OCI-LY7 (cell line): ENCODE measurements around the gene VASH1. TPM values are rescaled to one million over a fixed set of nuclear protein-coding genes. Genes with fewer than 3 reads are reported as not detected.
A peak's percentile ranks its signal among the peaks of the same experiment; 100 is the strongest.

Experiments used
- BruUV-seq: library from RNA; stranded (reverse); fragments of 400-500 nt; replicated peaks from 2 replicates; lab custom pipeline; 2021; lab: Mats Ljungman, UMichigan
- CTCF ChIA-PET: fragments of 300-600 bp; sonication (Branson Sonifier 250); formaldehyde crosslinking; loops from one replicate; lab custom pipeline; 2022; ENCODE audit warnings: antibody characterized with exemption; ENCODE audit not compliant: unreplicated experiment; lab: Charles Lee
- POLR2A ChIA-PET: fragments of 300-600 bp; sonication (Branson Sonifier 250); formaldehyde crosslinking; loops from one replicate; lab custom pipeline; 2022; ENCODE audit warnings: antibody characterized with exemption; lab: Charles Lee
- DNase-seq: peaks from one replicate; pipeline ENCODE4 v3.0.0-alpha.2; 2015; ENCODE audit warnings: low spot score
- H2AFZ ChIP-seq: fragments of 200-600 bp; sonication (generic), shearing (Covaris generic); 2 replicates; pipeline ENCODE4 v1.6.1; 2014; ENCODE audit warnings: mild to moderate bottlenecking, antibody characterized with exemption, low read length, moderate library complexity
- H3K27ac ChIP-seq: fragments of 200-600 bp; sonication (generic); 2 replicates; pipeline ENCODE4 v1.5.1; 2014; ENCODE audit warnings: mixed run types, low read depth, mild to moderate bottlenecking, moderate library complexity, low read length, inconsistent platforms; ENCODE audit not compliant: poor library complexity, severe bottlenecking
- H3K36me3 ChIP-seq: fragments of 200-600 bp; sonication (generic); 2 replicates; pipeline ENCODE4 v1.6.1; 2014; ENCODE audit warnings: mild to moderate bottlenecking, antibody characterized with exemption, low read length, moderate library complexity, mixed read lengths; ENCODE audit not compliant: insufficient read depth
- H3K4me1 ChIP-seq: fragments of 200-600 bp; sonication (generic); 2 replicates; pipeline ENCODE4 v1.5.1; 2014; ENCODE audit warnings: mild to moderate bottlenecking, low read length; ENCODE audit not compliant: insufficient read depth, poor library complexity, severe bottlenecking
- H3K4me2 ChIP-seq: fragments of 200-600 bp; sonication (generic); 2 replicates; pipeline ENCODE4 v1.6.1; 2014; ENCODE audit warnings: mild to moderate bottlenecking, low read length
- H3K4me3 ChIP-seq: fragments of 200-600 bp; sonication (generic); 2 replicates; pipeline ENCODE4 v1.5.1; 2014; ENCODE audit warnings: mild to moderate bottlenecking, low read depth, low read length; ENCODE audit not compliant: poor library complexity, severe bottlenecking
- H3K79me2 ChIP-seq: fragments of 200-600 bp; sonication (generic); 2 replicates; pipeline ENCODE4 v1.6.1; 2016; ENCODE audit warnings: low read depth, mild to moderate bottlenecking, low read length, moderate library complexity, mixed read lengths; ENCODE audit not compliant: insufficient read depth
- H3K9me2 ChIP-seq: fragments of 200-600 bp; sonication (generic); 2 replicates; pipeline ENCODE4 v1.6.1; 2016; ENCODE audit warnings: mild to moderate bottlenecking, low read length, mixed read lengths; ENCODE audit not compliant: insufficient read depth
- H3K9me3 ChIP-seq: fragments of 200-600 bp; sonication (generic); 2 replicates; pipeline ENCODE4 v1.6.1; 2014; ENCODE audit warnings: mild to moderate bottlenecking, mixed run types, low read length, mixed read lengths
- H4K20me1 ChIP-seq: fragments of 200-600 bp; sonication (generic); 2 replicates; pipeline ENCODE4 v1.6.1; 2014; ENCODE audit warnings: mild to moderate bottlenecking, antibody characterized with exemption, low read length, moderate library complexity, mixed read lengths; ENCODE audit not compliant: insufficient read depth
- CTCF ChIP-seq: fragments of 200-600 bp; sonication (generic); conservative IDR thresholded peaks from 2 replicates; pipeline ENCODE4 v1.5.1; 2014; ENCODE audit warnings: mild to moderate bottlenecking, antibody characterized with exemption, low read length, moderate library complexity, mixed read lengths
- EZH2phosphoT487 ChIP-seq: fragments of 200-600 bp; sonication (generic); IDR thresholded peaks from 2 replicates; pipeline ENCODE4 v1.6.1; 2018; ENCODE audit warnings: low read depth, borderline replicate concordance, mild to moderate bottlenecking, mixed run types, antibody characterized with exemption, low read length, moderate library complexity, mixed read lengths
- intact Hi-C: fragments of 100-400 bp; cut with micrococcal nuclease; formaldehyde crosslinking; loops from one replicate; pipeline ENCODE4 v1.10.0; 2022; ENCODE audit not compliant: unreplicated experiment
- total RNA-seq, 2 experiments: library from RNA; depleted of rRNA in 1 of 2; stranded (reverse); fragments of >200 nt in 1 of 2; shearing (Covaris generic) in 1 of 2; gene quantifications; 2 replicates each; pipeline ENCODE4 v1.2.3, GENCODE V29; 2014 to 2022

VASH1 gene
- total RNA-seq, 2 experiments from 2014 or later: not detected

GRCh38 chr14:76775695-76776427 is 14.6 kb downstream of the VASH1 start:
- no peak for DNase-seq
- no TSS peak for BruUV-seq
- Histone ChIP-seq H3K27ac (no peak overlapping the region), H2AFZ (no peak overlapping the region), H3K36me3 (no peaks in the 10 kb centered on the region), H3K4me1 (no peaks in the 10 kb centered on the region), H3K4me3 (no peak overlapping the region), H3K9me2 (no peaks in the 10 kb centered on the region), H3K79me2 (no peaks in the 10 kb centered on the region), H3K9me3 (no peaks in the 10 kb centered on the region), H4K20me1 (no peaks in the 10 kb centered on the region), H3K4me2 (no peak overlapping the region)
- POLR2A ChIA-PET: interaction anchor here (1.0 kb wide), 1 partner anchor 61 kb away, joined by 3 read pairs; no protein-coding TSS in a partner anchor
- CTCF ChIA-PET: interaction anchor here (0.9 kb wide), 1 partner anchor 70 kb away, joined by 3 read pairs; no protein-coding TSS in a partner anchor
- intact Hi-C loops: loop anchor here (2.0 kb wide), 1 partner anchor 65 kb away; no protein-coding TSS in a partner anchor
- no peak for TF ChIP-seq CTCF
- TF ChIP-seq EZH2phosphoT487: no peak

DNA sequence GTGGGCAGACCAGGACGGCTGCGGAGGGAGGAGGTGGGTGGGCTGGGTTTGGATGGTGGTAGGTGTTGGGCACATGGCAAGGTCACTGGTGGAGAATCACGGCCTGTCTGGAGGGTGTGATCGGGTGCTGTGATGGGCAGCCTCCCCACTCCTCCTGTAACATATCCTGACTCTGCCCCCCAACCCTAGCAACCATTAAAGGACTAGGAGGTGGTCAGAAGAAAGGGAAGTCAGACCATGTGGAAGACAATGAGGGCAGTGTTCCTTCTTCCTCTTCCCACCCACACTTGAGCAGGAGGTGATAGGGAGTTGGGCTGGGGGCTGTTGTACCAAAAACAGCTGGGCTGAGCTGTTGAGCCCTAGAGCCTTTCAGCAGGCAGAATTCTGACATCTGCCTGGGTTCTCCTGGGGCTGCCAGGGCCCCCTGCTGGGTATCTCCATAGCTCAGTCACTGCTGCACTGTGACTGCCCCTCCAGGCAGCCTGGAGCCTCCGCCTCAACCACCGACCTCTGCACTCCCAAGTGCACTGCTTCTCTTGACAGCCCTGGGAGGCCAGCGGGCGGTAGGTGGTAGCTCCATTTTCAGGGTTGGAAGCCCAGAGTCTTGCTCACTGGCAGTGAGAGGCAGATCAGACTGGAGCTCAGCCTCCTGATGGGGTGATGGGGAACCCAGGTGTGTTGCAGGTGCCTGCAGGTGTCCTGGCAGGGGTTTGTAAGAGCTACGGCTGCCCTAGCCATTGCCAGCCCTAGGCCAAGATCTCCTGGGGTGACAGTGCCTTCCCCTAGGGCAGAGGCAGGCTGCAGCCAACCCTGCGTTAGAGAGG is 15.4 kb downstream of the VASH1 start:
- DNase-seq: peak; percentile 23
- Histone ChIP-seq H3K9me2 (no peaks in the 10 kb centered on the region), H3K36me3 (no peaks in the 10 kb centered on the region), H3K27ac (no peak overlapping the region), H3K4me2 (no peak overlapping the region), H3K9me3 (no peaks in the 10 kb centered on the region), H3K4me3 (no peak overlapping the region), H3K4me1 (no peaks in the 10 kb centered on the region), H2AFZ (no peak overlapping the region), H3K79me2 (no peaks in the 10 kb centered on the region), H4K20me1 (no peaks in the 10 kb centered on the region)
- BruUV-seq: no TSS peak
- TF ChIP-seq CTCF (peak; percentile 57), EZH2phosphoT487 (no peak)
- ChIA-PET CTCF (interaction anchor here (0.8 to 0.9 kb wide), 2 partner anchors 66 to 70 kb away, joined by 3 to 5 read pairs; no protein-coding TSS in a partner anchor), POLR2A (interaction anchor here (0.5 kb wide), 1 partner anchor 130 kb away, joined by 3 read pairs; no protein-coding TSS in a partner anchor)
- intact Hi-C loops: loop anchor here (2.0 kb wide), 1 partner anchor 66 kb away; no protein-coding TSS in a partner anchor
